Endothelial cell of umbilical vein (primary cell): ENCODE results near the gene USP16. TPM values are rescaled to one million over a fixed set of nuclear protein-coding genes. Genes with fewer than 3 reads are reported as not detected.

Source experiments
- BruUV-seq: library from RNA; stranded (reverse); fragments of 400-500 nt; replicated peaks from 2 replicates; lab custom pipeline; 2021; lab: Mats Ljungman, UMichigan
- CTCF ChIA-PET: fragments of 300-600, 350-600 bp; sonication (Branson Sonifier 250); formaldehyde crosslinking; loops from one replicate; lab custom pipeline; 2021; ENCODE audit warnings: antibody characterized with exemption, inconsistent platforms; lab: Charles Lee
- POLR2A ChIA-PET: fragments of 300-600, 350-600 bp; sonication (Branson Sonifier 250); formaldehyde crosslinking; loops from one replicate; lab custom pipeline; 2021; ENCODE audit warnings: antibody characterized with exemption, inconsistent platforms; lab: Charles Lee
- DNase-seq: peaks from one replicate; pipeline ENCODE4 v3.0.0-alpha.2; 2011; ENCODE audit warnings: low read depth, low spot score
- FAIRE-seq: peaks from 2 replicates; lab custom pipeline; 2011; peaks lifted over from hg19 to GRCh38; lab: Jason Lieb, UNC
- H2AFZ ChIP-seq: 2 replicates; pipeline ENCODE4 v1.6.0; 2012; ENCODE audit warnings: low read depth, low read length, control low read depth, inconsistent platforms
- H3K27ac ChIP-seq: 2 replicates; pipeline ENCODE4 v1.5.1; 2011; ENCODE audit warnings: low read depth, mild to moderate bottlenecking, control low read depth, low read length, moderate library complexity; ENCODE audit not compliant: insufficient read depth
- H3K27me3 ChIP-seq, 2 experiments: 2 replicates each; pipeline versions ENCODE4 v1.6.0 to v1.6.1; 2011; ENCODE audit warnings: low read length in 2 of 2, mixed read lengths in 1 of 2; ENCODE audit not compliant: control insufficient read depth in 2 of 2, insufficient read depth in 2 of 2
- H3K36me3 ChIP-seq, 2 experiments: 2 replicates in 1 of 2; 3 replicates in 1 of 2; pipeline ENCODE4 v1.5.1; 2011; ENCODE audit warnings: low read length in 2 of 2, mild to moderate bottlenecking in 1 of 2, moderate library complexity in 1 of 2; ENCODE audit not compliant: control insufficient read depth in 2 of 2, insufficient read depth in 2 of 2; ENCODE audit errors: extremely low read depth in 1 of 2
- H3K4me1 ChIP-seq: 3 replicates; pipeline ENCODE4 v1.5.1; 2011; ENCODE audit warnings: mild to moderate bottlenecking, low read length; ENCODE audit not compliant: control insufficient read depth, insufficient read depth; ENCODE audit errors: extremely low read depth
- H3K4me2 ChIP-seq: 2 replicates; pipeline ENCODE4 v1.6.1; 2011; ENCODE audit warnings: low read length, control low read depth, mixed read lengths; ENCODE audit not compliant: insufficient read depth
- H3K4me3 ChIP-seq, 3 experiments: fragments of 200-600 bp in 1 of 3; sonication (generic), shearing (Covaris generic) in 1 of 3; replicated peaks in 1 of 3; 2 replicates each; pipeline ENCODE4 v1.5.1; 2011 to 2016; ENCODE audit warnings: control low read depth in 3 of 3, low read length in 3 of 3, mild to moderate bottlenecking in 2 of 3, inconsistent platforms in 1 of 3, low read depth in 1 of 3, moderate library complexity in 1 of 3; ENCODE audit not compliant: insufficient read depth in 1 of 3
- H3K79me2 ChIP-seq: 2 replicates; pipeline ENCODE4 v1.6.0; 2012; ENCODE audit warnings: low read length, inconsistent platforms; ENCODE audit not compliant: control insufficient read depth, insufficient read depth
- H3K9ac ChIP-seq: replicated peaks from 2 replicates; pipeline ENCODE3; 2011; ENCODE audit warnings: low read length, control low read depth; ENCODE audit not compliant: insufficient read depth; ENCODE audit errors: extremely low read depth
- H3K9me1 ChIP-seq: replicated peaks from 3 replicates; pipeline ENCODE4 v1.6.0; 2011; ENCODE audit warnings: mild to moderate bottlenecking, low read length; ENCODE audit not compliant: control insufficient read depth, insufficient read depth; ENCODE audit errors: extremely low read depth
- H3K9me3 ChIP-seq: replicated peaks from 2 replicates; pipeline ENCODE4 v1.5.1; 2012; ENCODE audit warnings: low read length, inconsistent platforms; ENCODE audit not compliant: control insufficient read depth, insufficient read depth
- H4K20me1 ChIP-seq: replicated peaks from 2 replicates; pipeline ENCODE3; 2011; ENCODE audit warnings: mild to moderate bottlenecking, low read length; ENCODE audit not compliant: control insufficient read depth, insufficient read depth; ENCODE audit errors: extremely low read depth
- CTCF ChIP-seq, 2 donors: IDR thresholded peaks; 1 replicate in 1 of 2; 2 replicates in 1 of 2; pipeline ENCODE4 v1.5.1; 2011; ENCODE audit warnings: low read length in 2 of 2, mild to moderate bottlenecking in 2 of 2, moderate library complexity in 2 of 2, control low read depth in 1 of 2, inconsistent platforms in 1 of 2, low read depth in 1 of 2; ENCODE audit not compliant: insufficient read depth in 1 of 2; ENCODE audit errors: extremely low read depth in 1 of 2
- EZH2 ChIP-seq: IDR thresholded peaks from 2 replicates; pipeline ENCODE4 v1.6.1; 2012; ENCODE audit warnings: borderline replicate concordance, low read depth, mild to moderate bottlenecking, moderate library complexity, low read length, inconsistent platforms; ENCODE audit not compliant: severe bottlenecking
- FOS ChIP-seq: IDR thresholded peaks from 2 replicates; pipeline ENCODE4 v1.6.1; 2011; ENCODE audit warnings: mild to moderate bottlenecking, low read length, moderate library complexity, borderline replicate concordance; ENCODE audit not compliant: insufficient read depth
- GATA2 ChIP-seq: IDR thresholded peaks from 2 replicates; pipeline ENCODE4 v1.7.0; 2011; ENCODE audit warnings: low read depth, mild to moderate bottlenecking, moderate library complexity, mixed read lengths, low read length; ENCODE audit not compliant: insufficient read length, insufficient read depth
- JUN ChIP-seq: IDR thresholded peaks from 2 replicates; pipeline ENCODE4 v1.6.1; 2011; ENCODE audit warnings: borderline replicate concordance, low read depth; ENCODE audit not compliant: insufficient read length, insufficient read depth
- MYC ChIP-seq: IDR thresholded peaks from one replicate; pipeline ENCODE4 v1.6.1; 2011; ENCODE audit warnings: mild to moderate bottlenecking, low read depth, low read length
- POLR2A ChIP-seq: IDR thresholded peaks from 2 replicates; pipeline ENCODE4 v1.6.1; 2012; ENCODE audit warnings: low read depth, mild to moderate bottlenecking, control low read depth, low read length
- POLR2AphosphoS5 ChIP-seq: IDR thresholded peaks from 2 replicates; pipeline ENCODE4 v1.6.1; 2012; ENCODE audit warnings: low read depth, mild to moderate bottlenecking, control low read depth, low read length, moderate library complexity; ENCODE audit not compliant: insufficient read depth
- dilution Hi-C: fragments of 300-500 bp; cut with MboI; formaldehyde crosslinking; loops from one replicate; pipeline ENCODE4 v1.15.0; 2019; ENCODE audit warnings: low sequenced_read_pairs; ENCODE audit not compliant: extremely low pct_ligation_motif_present
- intact Hi-C: fragments of 100-400 bp; cut with micrococcal nuclease; formaldehyde crosslinking; loops from one replicate; pipeline ENCODE4 v1.10.0; 2022
- polyA plus RNA-seq, 4 experiments: library from polyadenylated mRNA; depleted of rRNA in 3 of 4; stranded (reverse) in 3 of 4; unstranded in 1 of 4; fragments of >200 nt; gene quantifications; 2 replicates each; pipeline versions ENCODE4 v1.2.1 to v1.2.3, GENCODE V29; 2011 to 2012; ENCODE audit warnings: missing spikeins in 1 of 4
- total RNA-seq: library from RNA; stranded (reverse); gene quantifications from 2 replicates; pipeline ENCODE4 v1.2.3, GENCODE V29; 2021
- TF ChIP-seq, protein P1 (sequence below): IDR thresholded peaks from 2 replicates; pipeline ENCODE4 v1.6.1; 2011; ENCODE audit not compliant: insufficient read depth, insufficient read length

Gene USP16
- total and polyA plus RNA-seq, 2 donors (not counting 3 experiments of a cell fraction or from before 2014, with no cell fraction given): 5.9 to 31.3 TPM

DNA sequence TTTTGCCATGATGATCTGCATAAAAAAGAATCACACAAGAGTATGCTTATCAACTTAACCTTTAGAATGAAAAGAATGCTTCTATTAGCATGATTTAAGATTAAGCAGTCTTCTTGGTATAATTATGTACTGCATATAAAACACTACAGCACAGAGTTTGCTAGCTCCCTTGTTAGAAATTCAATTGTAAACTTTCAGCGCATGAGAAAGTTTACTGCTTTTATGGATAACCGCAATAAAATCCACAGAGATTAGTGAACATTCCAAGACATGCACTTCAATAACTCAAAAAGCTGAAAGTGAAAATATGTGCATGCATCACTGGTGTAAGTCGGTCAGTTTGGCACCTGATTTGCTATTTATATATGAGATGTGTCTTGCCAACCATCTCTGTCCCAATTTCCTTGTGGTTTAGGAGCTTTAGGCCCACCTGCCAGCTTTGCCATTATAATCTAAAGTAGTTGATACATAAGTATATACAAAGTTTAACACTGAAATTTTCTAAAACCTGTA, 32.1 kb downstream of the USP16 start:
- H3K27ac ChIP-seq: no peak overlapping the region
- no peaks in the 10 kb centered on the region for H3K27me3 ChIP-seq
- no peak overlapping the region for H3K4me3 ChIP-seq
- CTCF ChIA-PET: interaction anchor here (1.0 to 1.5 kb wide), 2 partner anchors 13 to 130 kb away, joined by 3 to 4 read pairs; no protein-coding TSS in a partner anchor
- H2AFZ ChIP-seq: no peak overlapping the region
- dilution Hi-C loops (no loop called here), intact Hi-C loops (no loop called here)
- no peaks in the 10 kb centered on the region for H4K20me1 ChIP-seq
- DNase-seq (no peak), FAIRE-seq (no peak)
- no peaks in the 10 kb centered on the region for H3K9me3 ChIP-seq
- H3K36me3 ChIP-seq: peaks cover 22 to 31% of the 10 kb centered on the region in 2 experiments
- H3K4me1 ChIP-seq: no peaks in the 10 kb centered on the region
- TF ChIP-seq POLR2A (no peak), POLR2AphosphoS5 (no peak), EZH2 (no peak), JUN (no peak), MYC (no peak), GATA2 (no peak), CTCF (IDR thresholded peaks at IDR 0.05; ENCODE audit: extremely low read depth in 1 of 2, insufficient read depth in 1 of 2, low read depth in 1 of 2, low read length in 2 of 2) (no peak), FOS (no peak)
- TF ChIP-seq, protein P1, sequence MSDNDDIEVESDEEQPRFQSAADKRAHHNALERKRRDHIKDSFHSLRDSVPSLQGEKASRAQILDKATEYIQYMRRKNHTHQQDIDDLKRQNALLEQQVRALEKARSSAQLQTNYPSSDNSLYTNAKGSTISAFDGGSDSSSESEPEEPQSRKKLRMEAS: no peak
- H3K9ac ChIP-seq: no peak overlapping the region
- BruUV-seq: no TSS peak
- H3K4me2 ChIP-seq: no peak overlapping the region
- H3K9me1 ChIP-seq: no peaks in the 10 kb centered on the region
- H3K79me2 ChIP-seq: no peaks in the 10 kb centered on the region
- POLR2A ChIA-PET: no interaction called here
